RPMI7951 (cell line): ENCODE data around the gene CLIC5. TPM values are rescaled to one million over a fixed set of nuclear protein-coding genes. Genes with fewer than 3 reads are reported as not detected.

Source experiments
- DNase-seq: peaks from one replicate; pipeline ENCODE4 v3.0.0-alpha.2; 2012; ENCODE audit warnings: low read depth
- total RNA-seq: library from RNA; depleted of rRNA; stranded (reverse); fragments of >200 nt; shearing (Covaris generic); gene quantifications from 2 replicates; pipeline ENCODE4 v1.2.3, GENCODE V29; 2014

CLIC5 gene
- total RNA-seq, 1 experiment from 2014 or later: not detected

DNA sequence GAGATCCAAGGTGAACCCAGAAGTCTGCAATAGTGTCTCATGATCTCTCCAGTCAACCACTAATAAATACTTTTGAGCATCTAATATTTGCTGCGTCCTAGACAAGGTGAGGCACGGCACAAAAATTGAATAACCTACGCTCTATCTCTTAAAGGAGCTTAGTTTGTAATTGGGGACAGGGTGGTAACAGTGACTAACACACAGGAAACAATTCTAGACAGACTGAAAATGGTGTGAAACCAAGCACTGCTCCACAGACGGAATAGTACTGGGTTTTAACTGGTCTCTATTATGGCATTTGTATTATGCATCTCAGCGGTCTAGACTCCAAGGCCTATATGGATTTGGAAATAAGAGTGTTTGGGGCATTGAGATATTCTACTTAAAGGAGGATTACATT is 120.1 kb downstream of the CLIC5 start:
- peak; percentile 51 for DNase-seq

DNA sequence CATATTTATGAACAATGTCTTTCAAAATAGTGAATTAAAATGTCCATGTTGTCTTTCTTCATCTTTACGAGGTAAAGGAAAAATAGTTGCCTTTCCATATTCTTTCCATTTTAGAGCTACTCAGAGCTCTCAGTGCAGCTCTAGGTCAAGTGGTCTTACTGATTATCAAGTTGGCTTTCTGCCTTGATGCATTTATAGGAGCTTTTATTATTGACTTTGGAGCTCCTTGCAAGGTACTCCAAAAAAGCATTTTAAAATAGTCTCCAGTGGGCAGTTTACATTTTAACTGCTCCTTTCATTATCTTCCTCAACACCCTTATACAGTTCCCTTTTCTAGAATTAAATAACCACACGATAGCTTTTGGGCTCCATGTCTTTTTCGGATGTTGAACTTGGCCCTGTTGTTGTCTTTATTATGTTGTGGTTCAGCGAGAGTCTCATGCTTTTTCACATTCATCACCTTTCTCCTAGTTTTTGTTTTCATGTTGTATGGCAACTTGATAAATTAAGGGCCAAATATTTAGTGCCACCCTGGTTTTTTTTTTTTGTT is 122.9 kb downstream of the CLIC5 start:
- DNase-seq: no peak

- no peak for DNase-seq
Observed at GRCh38 chr6:45892196-45892595, 123.5 kb downstream of the CLIC5 start.

DNA sequence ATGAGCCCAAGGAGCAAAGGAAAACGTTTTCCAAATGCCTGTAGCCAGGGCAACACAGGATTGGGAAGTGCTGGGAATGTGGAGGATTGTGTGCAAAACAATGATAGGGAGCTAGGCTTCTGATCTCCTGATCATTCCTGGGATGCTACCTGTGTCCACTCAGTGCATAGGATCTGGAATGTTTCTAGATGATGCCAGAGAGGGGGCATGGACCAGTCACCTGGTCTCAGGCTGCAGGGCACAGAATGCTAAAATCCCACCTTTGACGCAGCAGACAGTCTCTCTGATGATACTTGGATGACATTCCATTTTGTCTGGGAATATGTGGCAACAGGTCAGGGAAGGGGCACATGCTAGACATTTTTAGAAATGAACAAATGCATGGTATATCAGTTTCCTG is 128.9 kb downstream of the CLIC5 start:
- DNase-seq: peak; percentile 9

DNA sequence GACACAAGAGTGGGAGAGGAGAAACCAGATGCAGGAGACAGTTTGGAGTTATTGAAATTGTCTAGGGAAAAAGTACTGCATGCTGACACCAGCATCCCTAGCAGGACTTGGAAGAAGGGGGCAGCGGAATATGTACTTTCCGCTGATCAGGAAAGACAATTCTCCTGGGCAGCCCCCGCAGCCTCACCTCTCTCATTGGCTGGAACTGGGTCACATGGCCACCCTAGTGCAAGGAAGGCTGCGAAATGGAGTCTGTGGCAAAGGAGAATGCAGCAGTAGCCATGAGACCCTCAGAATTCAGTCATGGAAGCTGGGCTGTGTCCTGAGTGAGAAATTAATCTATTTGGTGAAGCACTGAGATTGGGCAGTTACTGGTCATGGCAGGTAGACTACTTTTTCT is 131.3 kb downstream of the CLIC5 start:
- no peak for DNase-seq

DNA sequence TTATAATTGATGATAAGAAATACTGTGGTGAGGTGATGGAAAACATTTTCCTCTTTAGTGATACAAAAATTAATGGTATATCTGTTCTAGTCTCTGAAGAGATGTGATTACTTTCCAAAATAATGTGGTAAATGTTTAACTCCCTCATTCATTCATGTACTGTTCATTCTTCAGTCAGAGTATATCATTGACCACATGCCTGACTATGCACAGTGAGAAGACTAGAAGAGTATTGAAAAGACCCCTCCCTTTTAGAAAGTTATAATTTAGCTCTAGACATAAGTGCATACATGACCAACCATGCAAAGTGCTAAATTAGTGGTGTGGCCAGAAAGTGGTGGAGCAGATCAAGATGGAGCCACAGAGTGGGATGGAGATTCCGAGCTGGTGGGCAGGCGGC is 133.0 kb downstream of the CLIC5 start:
- DNase-seq: no peak

DNA sequence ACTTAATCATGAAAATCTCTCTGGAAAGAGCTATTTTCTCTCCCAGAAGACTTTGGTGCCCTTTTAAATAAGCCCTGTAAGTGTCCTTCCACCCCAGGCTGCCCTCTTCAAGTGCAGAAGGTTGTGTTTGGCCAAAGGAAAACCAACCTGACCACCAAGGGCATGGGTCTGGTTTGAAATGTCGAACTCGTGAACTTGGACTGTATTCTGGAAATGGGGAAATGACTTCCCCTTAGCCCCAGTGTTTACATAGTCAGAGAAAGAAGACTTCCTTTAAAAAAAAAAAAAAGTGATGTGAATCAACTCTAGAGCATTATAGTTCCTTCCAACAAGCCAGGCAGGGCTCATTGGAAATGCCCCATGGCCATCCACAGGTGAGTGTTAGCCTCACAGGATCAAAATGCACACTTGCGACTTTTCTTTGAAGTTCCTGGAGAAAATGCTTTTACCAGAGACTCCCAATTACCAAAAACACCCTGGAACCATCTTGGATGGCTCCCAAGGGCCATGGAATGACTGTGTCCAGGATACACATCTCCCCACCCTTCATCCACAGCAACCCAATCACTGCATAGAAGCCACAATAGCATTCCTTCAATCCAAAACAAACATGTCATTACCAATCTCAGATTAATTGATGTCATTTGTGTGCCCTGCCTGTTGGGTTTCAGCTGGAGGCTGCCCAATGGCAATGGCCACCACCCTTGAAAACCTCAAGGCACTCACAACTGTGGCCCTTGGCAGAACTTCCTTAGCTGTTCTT is 133.8 kb downstream of the CLIC5 start:
- peak; percentile 76 for DNase-seq

- DNase-seq: no peak
Observed at GRCh38 chr6:45880676-45881075, 135.0 kb downstream of the CLIC5 start.

DNA sequence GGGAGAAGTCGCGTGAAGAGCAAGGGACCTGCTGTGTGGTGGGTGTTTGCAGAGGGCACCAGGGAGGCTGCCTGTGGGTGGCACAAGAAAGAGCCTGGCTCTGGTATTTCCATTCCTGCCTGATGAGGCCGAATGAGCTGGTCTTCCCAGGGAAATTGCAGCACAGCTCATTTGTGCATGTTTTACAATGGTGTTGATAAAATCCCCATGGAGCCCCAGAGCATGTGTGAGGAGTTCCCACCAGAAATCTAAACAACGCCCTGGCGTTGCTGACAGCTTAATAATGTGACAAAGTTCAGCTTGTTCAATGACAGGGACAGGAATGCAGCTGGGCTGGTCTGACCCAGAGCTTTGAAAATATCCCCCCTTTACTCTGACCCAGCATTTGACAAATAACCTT is 135.5 kb downstream of the CLIC5 start:
- DNase-seq: no peak

DNA sequence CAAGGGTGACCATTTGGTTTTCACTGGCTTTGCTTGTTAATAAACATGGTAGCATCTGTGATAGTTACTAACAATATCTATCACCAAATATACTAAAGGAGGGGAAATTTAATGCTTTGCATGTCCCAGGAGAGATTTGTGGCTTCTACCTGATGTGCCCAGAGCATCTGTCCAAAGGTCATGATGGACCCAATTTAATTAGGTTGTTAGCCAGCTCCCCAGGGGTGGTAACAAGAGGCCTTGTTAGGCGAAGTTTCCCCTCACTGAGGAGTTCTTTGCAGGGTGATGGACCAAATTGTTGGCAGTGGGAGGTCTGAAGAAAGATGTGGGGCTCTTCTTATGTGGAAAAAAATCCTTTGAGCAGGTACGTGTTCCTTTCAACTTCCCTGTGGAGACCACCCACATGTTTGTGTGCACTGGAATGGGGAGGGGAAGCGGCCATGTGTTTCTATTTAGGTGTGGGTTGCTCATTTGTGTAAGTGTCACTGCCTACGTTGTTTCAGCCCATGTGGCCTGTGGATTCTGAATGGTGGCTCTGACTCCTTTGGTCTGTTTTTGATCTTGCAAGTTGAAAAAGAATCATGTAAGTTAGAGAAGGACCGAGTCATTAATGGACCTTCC is 137.6 kb downstream of the CLIC5 start:
- no peak for DNase-seq

DNA sequence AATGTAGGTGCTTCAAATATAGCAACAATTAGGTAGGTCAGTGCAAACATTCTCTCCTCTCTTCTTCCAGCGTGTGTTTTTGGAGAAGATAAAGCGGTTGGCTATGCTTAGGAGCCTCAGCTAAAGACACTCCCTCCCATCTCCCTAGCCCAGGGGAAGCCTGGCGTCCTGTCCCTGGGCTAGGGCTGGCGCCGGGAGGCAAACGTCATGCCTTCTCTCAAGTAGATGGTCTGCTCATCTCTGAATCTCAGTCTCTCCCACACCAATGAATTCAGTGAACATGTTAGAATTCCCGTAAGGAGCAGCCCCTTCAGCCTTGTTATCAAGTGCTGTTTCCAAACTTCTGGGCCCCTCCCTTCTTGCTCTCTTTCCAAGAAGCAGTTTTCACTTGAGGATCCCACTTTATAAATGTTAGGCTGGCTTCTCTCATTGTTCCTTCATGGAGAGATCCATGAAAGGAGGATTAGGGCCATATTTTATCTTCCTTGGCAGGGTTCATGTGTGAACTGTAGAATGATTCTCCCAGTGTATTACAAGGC is 142.8 kb downstream of the CLIC5 start:
- DNase-seq: no peak

GRCh38 chr6:45870531-45870930 is 145.1 kb downstream of the CLIC5 start:
- DNase-seq: no peak

DNA sequence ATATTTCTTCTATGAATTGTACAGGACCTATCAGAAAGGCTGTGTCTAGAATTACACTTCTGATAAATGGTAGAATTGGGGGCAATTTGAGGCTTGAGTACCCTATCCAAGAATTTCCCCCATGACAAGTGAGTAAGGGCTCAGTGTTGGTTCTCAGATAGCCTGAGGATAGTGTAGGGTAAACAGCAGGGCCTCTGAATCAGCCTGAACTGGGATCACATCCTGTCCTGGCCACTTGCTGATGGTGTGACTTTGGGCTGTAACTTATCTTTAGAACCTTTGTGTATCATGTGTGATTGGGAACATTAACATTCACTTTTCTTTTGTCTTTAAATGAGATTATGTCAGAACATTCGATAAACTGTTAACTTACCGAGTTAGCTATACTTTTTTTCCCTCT is 151.0 kb downstream of the CLIC5 start:
- peak; percentile 71 for DNase-seq

DNA sequence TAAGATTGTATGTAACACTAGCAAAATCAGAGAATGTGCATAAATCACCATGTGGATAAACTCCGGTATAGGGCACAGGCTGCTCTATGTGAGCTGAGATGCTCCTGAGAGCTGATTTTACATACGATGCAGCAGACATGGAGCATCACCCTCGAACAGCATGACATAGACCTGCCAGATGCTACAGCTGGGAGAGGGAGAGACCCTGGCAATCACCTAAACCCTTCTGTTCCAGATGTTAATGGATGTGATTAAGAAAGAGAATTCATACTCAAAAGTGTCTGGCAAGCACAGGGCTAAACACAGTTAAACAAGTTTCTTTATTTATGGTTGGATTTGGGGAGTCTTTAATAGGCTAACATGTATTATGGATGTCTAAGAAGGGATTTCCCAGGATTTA is 157.0 kb downstream of the CLIC5 start:
- no peak for DNase-seq

GRCh38 chr6:45857827-45858226 is 157.8 kb downstream of the CLIC5 start:
- DNase-seq: no peak

DNA sequence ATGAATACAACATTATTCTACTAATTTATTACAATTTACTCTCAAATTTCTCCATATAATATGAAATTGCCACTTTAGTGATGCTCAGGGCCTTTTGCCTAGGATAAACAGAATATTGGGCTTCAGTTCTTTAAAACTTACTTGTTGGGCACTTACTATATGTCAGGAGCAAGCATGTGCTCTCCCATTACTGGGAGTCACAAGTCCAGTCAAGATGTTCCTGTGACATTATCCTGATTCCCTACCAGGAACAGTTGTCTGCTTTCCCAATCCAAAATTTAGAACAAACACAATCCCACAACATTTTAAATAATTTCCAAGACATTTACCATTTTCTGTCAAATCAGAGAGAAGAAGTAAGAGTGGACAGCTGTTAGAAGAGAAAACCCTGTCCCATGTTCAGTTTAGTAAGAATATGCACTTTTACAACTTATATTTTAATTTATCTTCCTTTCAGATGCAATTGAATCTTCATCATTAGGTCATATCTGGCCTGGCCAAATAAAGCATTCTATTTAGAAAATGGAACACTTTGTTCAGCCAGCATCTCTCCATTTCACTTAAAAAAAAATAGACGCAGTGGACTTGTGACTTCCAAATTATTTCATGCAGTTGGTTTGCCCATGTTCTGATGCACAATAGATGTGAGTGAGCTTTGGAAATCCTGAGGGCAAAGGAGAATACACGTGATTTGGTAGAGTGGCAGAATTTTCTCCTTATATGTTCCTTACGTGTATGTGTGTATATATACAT is 159.8 kb downstream of the CLIC5 start:
- DNase-seq: no peak

DNA sequence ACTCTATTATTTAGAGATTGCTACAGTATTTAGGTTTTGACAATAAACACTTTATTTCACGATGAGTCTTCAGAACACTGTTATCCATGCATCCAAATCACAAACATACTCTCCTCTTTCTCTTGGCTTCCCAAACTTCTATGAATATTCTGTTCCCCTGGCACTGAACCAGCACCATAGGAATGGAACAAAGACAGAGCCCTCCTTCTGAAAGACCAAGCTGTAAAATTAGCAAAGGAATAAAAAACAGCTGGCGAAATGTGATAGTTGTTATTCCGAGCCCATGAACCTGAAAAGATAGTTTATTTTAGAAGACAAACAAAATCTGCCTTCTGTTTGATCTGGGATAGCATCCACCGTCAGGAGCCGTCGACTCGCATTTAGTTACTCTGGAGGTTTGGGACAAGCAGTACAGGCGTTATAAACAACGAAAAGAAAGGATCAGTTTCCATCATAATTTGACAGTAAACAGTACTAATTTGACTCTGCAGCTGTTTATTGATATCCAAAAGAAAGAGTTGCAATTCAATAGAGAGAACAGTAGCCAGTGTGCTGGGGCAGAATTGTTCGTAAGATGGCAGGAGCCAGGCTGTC is 161.4 kb downstream of the CLIC5 start:
- no peak for DNase-seq

DNA sequence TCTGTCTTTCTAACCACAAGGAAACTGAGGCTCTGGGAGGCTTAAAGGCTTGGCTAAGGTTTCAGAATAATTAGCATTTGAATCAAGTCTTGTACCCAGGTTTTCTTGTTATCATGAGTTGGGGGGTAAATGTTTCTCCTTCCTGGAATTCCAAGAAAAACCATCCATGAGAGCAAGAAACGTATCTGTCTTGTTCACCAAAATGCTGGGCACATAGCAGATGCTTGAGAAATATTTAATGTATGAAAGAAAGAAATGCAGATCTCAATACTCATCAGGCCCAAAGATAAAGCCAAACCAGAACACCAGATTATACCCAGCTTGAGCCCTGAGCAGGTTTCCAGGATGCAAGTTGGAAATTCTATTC is 164.6 kb downstream of the CLIC5 start:
- no peak for DNase-seq

DNA sequence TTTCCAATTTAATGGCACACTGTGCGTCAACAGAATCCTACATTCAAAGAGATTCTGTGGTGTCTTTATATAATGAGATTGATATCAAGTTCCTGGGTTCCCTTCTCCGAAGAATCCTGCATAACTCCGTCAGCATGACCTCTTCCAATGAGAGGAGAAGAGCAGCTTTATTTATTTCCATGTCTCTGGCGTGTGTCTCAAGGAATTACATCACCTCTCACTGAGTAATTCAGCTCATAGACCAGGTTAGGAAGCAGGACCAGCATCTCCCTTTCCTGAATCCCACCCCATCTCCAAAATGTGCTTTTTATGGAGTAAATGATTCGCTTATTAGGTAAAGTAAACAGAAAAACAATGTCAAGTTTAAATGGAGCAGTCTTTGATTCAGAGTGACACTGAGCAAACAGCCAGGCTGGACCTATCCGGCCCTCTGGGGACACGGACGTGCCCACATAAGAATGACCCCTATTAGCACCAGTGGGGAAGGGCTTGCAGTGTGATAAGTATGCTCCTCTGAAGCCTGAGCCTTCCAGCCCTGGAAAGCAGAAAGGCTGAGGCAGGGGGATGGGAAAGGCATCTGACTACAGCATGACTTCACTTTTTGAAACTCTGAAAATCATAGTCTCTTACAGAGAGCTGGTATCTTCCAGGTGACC is 165.2 kb downstream of the CLIC5 start:
- DNase-seq: no peak

GRCh38 chr6:45845567-45845966 is 170.1 kb downstream of the CLIC5 start:
- DNase-seq: peak; percentile 68

- no peak for DNase-seq
Observed at GRCh38 chr6:45844986-45845385, 170.7 kb downstream of the CLIC5 start.
